Neural cell (in vitro differentiated cells): ENCODE data around the gene RAB9A.

ENCODE experiments used
- EP300 ChIP-seq: fragments of 450-650 bp; conservative IDR thresholded peaks from 2 replicates; pipeline ENCODE4 v1.6.1; 2014; ENCODE audit warnings: antibody characterized with exemption, mild to moderate bottlenecking, moderate library complexity; ENCODE audit not compliant: poor library complexity, severe bottlenecking
- EZH2 ChIP-seq: fragments of 200-600, 300-800 bp; shearing (Covaris generic), sonication (generic); IDR thresholded peaks from 2 replicates; pipeline ENCODE4 v1.6.1; 2014; ENCODE audit warnings: antibody characterized with exemption, low read length, borderline replicate concordance, mild to moderate bottlenecking; ENCODE audit not compliant: insufficient read depth, poor library complexity, severe bottlenecking
- POLR2AphosphoS5 ChIP-seq: IDR thresholded peaks from 2 replicates; pipeline ENCODE4 v1.6.1; 2012
- RAD21 ChIP-seq: fragments of 450-650 bp; conservative IDR thresholded peaks from 2 replicates; pipeline ENCODE4 v1.6.1; 2014; ENCODE audit warnings: antibody characterized with exemption, mild to moderate bottlenecking, moderate library complexity

DNA sequence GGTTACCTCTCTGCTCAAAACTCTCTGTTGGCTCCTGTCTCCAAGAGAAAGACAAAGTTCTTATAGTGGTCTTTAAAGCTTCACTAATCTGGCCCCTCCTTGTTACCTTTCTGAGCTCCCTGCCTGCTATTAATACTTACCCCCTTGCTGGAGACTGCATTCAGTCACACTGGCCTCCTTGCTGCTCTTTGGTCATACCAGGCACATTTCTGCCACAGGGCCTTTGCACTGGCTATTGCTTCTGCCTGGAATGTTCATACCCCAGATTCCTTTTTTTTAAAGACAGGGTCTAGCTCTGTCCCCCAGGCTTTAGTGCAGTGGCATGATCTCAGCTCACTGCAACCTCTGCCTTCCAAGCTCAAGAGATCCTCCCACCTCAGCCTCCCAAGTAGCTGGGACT is 15.9 kb upstream of the RAB9A start:
- TF ChIP-seq EP300, result no peak
- no peak for TF ChIP-seq EZH2
- no peak for TF ChIP-seq POLR2AphosphoS5
- no peak for TF ChIP-seq RAD21
